ENCODE results near the gene PAGR1. TPM values are rescaled to one million over a fixed set of nuclear protein-coding genes. Genes with fewer than 3 reads are reported as not detected.
A peak's percentile ranks its signal among the peaks of the same experiment; 100 is the strongest.
"Not testable (repeated sequence)": the region's sequence is repeated elsewhere in the genome, so short reads cannot be mapped to it uniquely, and the experiment has no call there.

Gene PAGR1
- polyA plus RNA-seq, 1 donor, result 33.5 TPM

DNA sequence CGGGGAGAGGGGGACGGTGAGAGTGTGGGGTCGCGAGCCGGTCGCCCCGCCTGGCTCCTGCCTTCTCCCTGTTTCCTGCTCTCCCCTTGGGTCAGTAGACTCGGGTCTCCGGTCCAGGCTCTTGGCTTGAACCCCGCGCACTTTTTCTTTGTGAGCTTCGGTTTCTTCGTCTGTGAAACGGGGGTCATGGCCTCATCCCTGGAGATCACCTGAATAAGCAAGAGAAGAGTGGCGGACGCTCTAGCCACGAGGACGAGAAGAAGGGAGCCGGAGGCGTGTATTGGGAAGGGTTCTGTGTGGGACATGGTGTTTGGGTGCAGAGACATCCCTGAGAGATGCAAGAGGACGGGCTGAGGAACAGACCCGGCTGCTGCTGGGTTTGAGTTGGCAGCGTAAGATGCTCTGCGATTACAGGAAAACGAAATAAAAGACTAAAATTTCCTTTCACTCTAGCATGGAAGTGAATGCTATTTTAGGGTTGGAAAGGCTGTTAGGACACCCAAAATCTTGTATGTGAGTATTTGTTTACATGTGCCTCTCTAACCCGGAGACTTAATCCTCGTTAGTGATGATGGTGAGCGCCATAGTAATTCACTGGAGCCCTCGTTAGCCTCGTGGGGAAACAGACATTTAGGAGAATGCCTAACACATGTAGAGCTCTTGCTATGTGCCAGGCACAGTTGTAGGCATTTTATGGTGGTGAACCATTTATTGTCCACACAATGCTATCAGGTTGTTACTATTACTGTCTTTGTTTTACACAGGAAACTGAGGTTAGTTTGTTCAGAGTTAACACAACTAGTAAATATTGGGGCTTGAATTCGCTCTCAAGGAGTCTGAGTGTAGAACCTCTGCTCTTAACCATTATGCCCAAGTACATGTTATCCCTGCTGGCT is 24.8 kb upstream of the PAGR1 start:
- no peak for DNase-seq

- DNase-seq, result no peak
These were observed 23.8 kb upstream of the PAGR1 start for GRCh38 chr16:29791845-29792807.

GRCh38 chr16:29793153-29793552 is 22.8 kb upstream of the PAGR1 start:
- DNase-seq, result not testable (repeated sequence)

DNA sequence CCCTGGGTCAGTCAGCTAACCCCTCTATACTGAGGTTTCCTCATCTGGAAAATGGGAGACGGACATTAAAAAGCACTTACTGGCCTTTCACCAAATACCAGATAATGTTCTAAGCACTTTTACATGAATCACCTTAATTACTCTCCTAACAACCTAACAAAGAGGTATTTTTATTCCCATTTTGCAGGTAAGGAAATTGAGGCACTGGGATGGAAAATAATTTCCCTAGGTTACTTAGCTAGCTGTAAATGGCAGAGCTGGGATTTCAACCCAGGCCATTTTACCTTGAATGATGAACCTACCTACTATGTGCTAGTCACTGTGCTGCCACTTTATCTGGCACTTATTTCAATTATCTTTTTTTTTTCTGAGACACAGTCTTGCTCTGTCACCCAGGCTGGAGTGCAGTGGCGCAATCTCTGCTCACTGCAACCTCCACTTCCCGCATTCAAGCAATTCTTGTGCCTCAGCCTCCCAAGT is 21.7 kb upstream of the PAGR1 start:
- DNase-seq, result no peak

DNA sequence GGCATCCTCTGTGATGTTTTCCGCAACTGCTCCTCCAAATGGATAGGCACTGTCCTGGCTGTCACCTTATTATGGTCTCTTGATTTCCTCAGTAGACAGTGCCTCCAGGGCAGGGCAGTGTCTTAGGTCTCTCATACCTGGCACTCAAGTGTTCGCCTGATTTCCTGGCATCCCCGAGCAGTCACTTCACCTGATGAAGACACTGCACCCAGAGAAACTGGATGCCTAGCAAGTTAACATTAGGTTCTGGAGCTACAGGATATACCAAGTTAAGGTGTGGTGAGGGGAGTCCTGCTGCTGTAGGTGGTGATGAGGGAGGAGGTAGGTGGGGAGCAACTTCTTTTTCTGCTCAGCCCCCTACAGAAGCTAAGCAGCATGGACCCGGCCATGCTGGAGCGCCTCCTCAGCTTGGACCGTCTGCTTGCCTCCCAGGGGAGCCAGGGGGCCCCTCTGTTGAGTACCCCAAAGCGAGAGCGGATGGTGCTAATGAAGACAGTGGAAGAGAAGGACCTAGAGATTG is 13.5 kb upstream of the PAGR1 start:
- no peak for DNase-seq

DNA sequence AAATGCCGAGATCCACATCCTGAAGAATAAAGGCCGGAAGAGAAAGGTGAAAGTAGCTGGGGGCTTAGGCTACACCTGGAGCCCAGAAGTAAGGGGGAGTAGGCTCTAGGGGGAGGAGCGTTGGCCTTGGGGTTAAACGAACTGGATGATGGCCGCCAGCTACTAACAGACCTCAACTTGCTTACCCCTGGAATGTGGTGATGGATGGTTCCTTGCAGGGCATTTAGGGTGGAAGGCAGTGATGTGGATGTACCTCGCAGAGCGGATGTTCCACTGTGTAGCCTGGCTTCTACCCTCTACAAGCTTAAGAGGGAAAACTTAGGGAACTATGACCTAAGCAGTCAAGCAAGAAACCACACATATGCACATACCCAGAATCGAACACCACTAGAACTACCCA is 11.9 kb upstream of the PAGR1 start:
- no peak for DNase-seq

GRCh38 chr16:29804455-29805231 is 11.3 kb upstream of the PAGR1 start:
- DNase-seq, result no peak

DNA sequence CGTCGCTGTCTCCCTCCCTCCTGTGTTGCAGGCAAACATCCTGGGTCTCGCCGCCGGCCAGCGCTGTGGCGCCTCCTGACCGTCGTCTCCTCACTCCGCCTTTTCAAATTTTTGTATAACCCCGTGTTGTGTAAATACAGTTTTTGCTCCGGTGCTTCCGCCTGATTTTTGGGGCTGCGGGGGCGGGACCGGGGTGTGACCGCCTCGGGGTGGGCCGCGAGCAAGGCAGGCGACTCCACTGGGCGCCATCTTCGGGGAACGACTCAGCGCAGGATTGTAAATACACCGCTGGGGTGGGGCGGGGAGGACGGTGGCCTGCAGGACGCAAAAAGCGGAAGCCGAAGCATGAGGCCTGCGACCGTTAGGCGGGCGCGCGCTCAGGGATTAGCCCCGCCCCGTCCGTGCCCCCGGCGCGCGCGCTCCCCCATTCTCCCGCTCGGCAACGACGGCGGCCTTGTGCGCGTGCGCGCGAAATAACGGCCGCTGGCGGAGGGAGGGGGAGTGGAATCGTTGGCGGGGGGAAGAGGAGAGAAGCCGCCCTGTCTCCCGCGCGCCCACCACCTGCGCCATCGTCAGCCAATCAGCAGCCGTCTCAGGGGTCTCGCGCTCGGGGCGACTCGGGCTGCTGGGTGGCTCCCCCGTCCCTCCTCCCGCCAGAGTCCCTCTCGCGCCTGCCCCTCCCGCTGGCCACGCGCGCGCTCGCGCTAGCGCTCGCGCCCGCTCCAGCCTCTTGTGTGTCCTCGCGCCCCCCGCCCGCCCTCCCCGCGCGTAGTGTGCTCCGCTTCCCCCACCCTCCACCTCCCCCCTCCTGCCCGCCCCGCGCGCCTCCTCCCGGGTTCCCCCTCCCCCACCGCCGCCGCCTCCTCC is 10.5 kb upstream of the PAGR1 start:
- DNase-seq, result peak; percentile 96

- no peak for DNase-seq
These were observed 9.8 kb upstream of the PAGR1 start, which contains the start of gene MAZ for GRCh38 chr16:29806099-29806579. Gene MAZ (plus strand): TSS chr16:29806529. CDS start chr16:29806702, 173 bp downstream.

DNA sequence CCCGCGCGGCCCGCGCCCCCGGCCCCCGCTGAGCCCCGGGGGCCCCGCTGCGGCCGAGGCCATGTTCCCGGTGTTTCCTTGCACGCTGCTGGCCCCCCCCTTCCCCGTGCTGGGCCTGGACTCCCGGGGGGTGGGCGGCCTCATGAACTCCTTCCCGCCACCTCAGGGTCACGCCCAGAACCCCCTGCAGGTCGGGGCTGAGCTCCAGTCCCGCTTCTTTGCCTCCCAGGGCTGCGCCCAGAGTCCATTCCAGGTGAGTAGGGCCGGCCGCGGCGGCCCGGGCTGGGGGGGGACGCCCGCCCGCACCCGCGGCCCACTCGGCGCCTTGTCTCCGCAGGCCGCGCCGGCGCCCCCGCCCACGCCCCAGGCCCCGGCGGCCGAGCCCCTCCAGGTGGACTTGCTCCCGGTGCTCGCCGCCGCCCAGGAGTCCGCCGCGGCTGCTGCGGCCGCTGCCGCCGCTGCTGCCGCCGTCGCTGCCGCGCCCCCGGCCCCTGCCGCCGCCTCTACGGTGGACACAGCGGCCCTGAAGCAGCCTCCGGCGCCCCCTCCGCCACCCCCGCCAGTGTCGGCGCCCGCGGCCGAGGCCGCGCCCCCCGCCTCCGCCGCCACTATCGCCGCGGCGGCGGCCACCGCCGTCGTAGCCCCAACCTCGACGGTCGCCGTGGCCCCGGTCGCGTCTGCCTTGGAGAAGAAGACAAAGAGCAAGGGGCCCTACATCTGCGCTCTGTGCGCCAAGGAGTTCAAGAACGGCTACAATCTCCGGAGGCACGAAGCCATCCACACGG is 9.1 kb upstream of the PAGR1 start:
- DNase-seq, result peak; percentile 42

- peak; percentile 89 for DNase-seq
These were observed 8.3 kb upstream of the PAGR1 start for GRCh38 chr16:29807426-29808218.

DNA sequence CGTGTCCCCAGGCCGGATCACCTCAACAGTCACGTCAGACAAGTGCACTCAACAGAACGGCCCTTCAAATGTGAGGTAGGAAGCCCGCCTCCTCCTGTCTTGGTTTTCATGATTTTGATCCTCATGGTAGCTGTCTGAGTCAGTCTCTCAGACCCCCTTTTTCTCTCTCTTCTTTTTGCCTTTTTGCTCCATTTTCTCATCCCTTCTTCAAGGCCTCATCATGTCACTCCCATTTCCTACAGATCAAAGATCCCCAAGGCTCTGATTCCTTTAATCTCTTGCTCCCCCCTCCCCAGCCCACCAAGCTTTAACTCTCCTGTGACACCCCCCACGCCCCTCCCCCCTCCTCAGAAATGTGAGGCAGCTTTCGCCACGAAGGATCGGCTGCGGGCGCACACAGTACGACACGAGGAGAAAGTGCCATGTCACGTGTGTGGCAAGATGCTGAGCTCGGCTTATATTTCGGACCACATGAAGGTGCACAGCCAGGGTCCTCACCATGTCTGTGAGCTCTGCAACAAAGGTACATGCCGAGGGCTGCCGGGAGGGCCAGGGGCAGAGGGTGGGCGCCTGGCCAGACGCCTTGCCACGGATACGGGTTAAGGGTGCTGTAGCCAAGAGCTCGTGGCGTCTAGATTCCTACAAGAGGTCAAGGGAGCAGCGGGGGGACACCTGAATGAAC is 7.6 kb upstream of the PAGR1 start:
- no peak for DNase-seq

DNA sequence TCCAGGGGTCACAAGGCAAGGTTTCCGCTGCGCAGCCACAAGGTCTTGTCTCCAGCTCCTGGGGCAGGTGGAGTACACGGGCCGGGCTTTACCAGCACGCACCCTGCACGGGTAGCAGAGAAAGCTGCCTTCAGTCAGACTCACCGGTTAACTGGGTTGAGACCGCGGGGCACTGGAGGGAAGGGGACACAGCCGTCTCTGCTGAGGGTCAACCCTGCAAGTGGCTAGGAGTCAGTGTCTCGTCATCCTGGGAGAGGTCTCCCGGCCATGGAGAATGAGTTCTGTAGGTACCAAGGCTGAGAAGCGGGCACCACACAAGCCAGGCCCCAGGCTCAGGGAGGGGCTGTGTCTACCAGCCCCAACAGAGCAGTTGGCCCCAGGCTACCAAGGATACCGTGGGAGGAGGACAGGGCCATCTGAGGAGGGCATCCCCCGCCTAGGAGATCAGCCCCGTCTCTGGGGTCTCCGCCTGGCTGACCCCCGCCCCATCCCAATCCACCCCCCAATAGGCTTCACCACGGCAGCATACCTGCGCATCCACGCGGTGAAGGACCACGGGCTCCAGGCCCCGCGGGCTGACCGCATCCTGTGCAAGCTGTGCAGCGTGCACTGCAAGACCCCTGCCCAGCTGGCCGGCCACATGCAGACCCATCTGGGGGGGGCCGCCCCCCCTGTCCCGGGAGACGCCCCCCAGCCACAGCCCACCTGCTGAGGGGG is 6.8 kb upstream of the PAGR1 start:
- no peak for DNase-seq

DNA sequence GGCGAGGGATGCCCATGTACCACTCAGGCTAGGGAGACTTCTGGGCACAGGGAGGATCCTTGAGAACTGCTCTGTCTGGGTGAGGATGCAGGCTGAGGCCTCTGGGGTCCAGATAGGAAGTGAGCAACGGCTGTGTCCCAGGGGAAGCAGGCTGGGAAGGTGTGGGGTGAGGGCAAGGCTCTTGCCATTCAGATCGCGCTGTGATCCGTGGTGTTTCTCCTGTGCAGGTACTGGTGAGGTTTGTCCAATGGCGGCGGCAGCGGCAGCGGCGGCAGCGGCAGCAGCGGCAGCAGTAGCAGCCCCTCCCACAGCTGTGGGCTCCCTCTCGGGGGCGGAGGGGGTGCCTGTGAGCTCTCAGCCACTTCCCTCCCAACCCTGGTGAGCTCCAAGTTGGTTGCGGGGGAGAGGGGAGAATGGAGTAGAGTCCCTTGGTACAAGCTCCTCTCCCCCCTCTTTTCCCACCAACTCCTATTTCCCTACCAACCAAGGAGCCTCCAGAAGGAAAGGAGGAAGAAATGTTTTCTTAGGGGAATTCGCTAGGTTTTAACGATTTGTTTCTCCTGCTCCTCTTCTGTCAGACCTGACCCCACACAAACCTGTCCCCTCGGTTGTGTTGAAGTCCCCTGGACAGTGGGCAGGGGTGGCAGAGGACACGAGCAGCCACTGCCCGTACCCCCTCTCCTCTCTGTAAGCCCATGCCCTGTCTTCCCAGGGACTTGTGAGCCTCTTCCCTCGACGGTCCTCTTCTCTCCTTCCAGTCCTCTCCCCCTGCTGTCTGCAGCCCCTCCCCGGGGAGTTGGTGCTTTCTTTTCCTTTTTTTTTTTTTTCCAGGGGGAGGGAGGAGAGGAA is 5.9 kb upstream of the PAGR1 start:
- no peak for DNase-seq

DNA sequence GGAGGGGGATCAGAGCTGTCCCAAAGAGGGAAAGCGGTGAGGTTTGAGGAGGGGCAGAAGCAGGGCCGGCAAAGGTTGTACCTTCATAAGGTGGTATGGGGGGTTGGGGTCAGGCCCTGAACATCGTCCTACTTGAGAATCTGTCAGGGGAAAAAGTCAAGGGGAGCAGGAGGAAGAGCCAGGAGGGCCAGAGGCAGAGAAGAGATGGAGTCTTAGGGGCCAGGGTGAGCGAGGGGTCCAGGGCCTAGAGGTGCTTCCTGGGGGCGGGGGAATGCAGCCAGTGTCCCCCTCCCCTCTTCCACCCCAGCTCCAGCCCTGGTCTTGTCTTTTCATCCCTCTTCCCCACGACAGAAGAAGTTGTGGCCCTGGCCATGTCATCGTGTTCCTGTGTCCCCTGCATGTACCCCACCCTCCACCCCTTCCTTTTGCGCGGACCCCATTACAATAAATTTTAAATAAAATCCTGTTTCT is 5.2 kb upstream of the PAGR1 start:
- DNase-seq, result no peak

All from left kidney (tissue), 2 donors.